SK-N-SH treated with all-trans-retinoic acid at 6 μM for 48 hours (cell line): ENCODE data around the gene CPAMD8.
"Not testable (repeated sequence)": the region's sequence is repeated elsewhere in the genome, so short reads cannot be mapped to it uniquely, and the experiment has no call there.

Experiments
- ATAC-seq: fragments of 200-7000 bp; cut with Tn5 transposase; 3 replicates; pipeline ENCODE4 v1.9.1; 2020; ENCODE audit warnings: mild to moderate bottlenecking, moderate library complexity
- ARNTL ChIP-seq: fragments of 450-650 bp; formaldehyde crosslinking; IDR thresholded peaks from 2 replicates; pipeline ENCODE4 v1.5.0; 2020; ENCODE audit warnings: low read depth, mild to moderate bottlenecking, moderate library complexity, borderline replicate concordance
- BACH2 ChIP-seq: fragments of 250-450 bp; sonication (Bioruptor Pico); IDR thresholded peaks from 2 replicates; pipeline ENCODE4 v1.9.0; 2021; ENCODE audit warnings: mild to moderate bottlenecking, borderline replicate concordance
- CREB5 ChIP-seq: fragments of 250-450 bp; sonication (Bioruptor Pico); IDR thresholded peaks from 2 replicates; pipeline ENCODE4 v1.5.1; 2020; ENCODE audit warnings: low read depth, mild to moderate bottlenecking, moderate library complexity
- CSDC2 ChIP-seq: fragments of 250-450 bp; sonication (Bioruptor Pico); IDR thresholded peaks from 2 replicates; pipeline ENCODE4 v1.5.0; 2020; ENCODE audit warnings: mild to moderate bottlenecking, moderate library complexity
- ESRRG ChIP-seq: fragments of 250-450 bp; sonication (Bioruptor Pico); IDR thresholded peaks from 2 replicates; pipeline ENCODE4 v1.6.1; 2021; ENCODE audit warnings: mild to moderate bottlenecking
- ISL1 ChIP-seq: fragments of 250-450 bp; sonication (Bioruptor Pico); IDR thresholded peaks from 2 replicates; pipeline ENCODE4 v2.1.2; 2022; ENCODE audit warnings: mild to moderate bottlenecking, moderate library complexity
- OSR1 ChIP-seq: fragments of 250-450 bp; sonication (Bioruptor Pico); IDR thresholded peaks from 2 replicates; pipeline ENCODE4 v1.8.0; 2022; ENCODE audit warnings: moderate library complexity, mild to moderate bottlenecking, inconsistent platforms
- PATZ1 ChIP-seq: fragments of 250-450 bp; sonication (Bioruptor Pico); IDR thresholded peaks from 2 replicates; pipeline ENCODE4 v1.8.0; 2020; ENCODE audit warnings: mild to moderate bottlenecking, moderate library complexity, borderline replicate concordance
- POU6F1 ChIP-seq: fragments of 250-450 bp; sonication (Bioruptor Pico); IDR thresholded peaks from 2 replicates; pipeline ENCODE4 v1.8.0; 2021; ENCODE audit warnings: low read depth, mild to moderate bottlenecking, moderate library complexity, borderline replicate concordance
- PPARA ChIP-seq: fragments of 250-450 bp; sonication (Bioruptor Pico); IDR thresholded peaks from 2 replicates; pipeline ENCODE4 v1.5.0; 2020; ENCODE audit warnings: mild to moderate bottlenecking, borderline replicate concordance
- RARB ChIP-seq: fragments of 250-450 bp; sonication (Bioruptor Pico); IDR thresholded peaks from 2 replicates; pipeline ENCODE4 v1.8.0; 2021; ENCODE audit warnings: mild to moderate bottlenecking, moderate library complexity
- SNAI2 ChIP-seq: fragments of 250-450 bp; sonication (Bioruptor Pico); IDR thresholded peaks from 2 replicates; pipeline ENCODE4 v1.5.0; 2020; ENCODE audit warnings: mild to moderate bottlenecking, moderate library complexity
- TCF4 ChIP-seq: fragments of 250-450 bp; sonication (Bioruptor Pico); IDR thresholded peaks from 2 replicates; pipeline ENCODE4 v1.8.0; 2021; ENCODE audit warnings: mild to moderate bottlenecking, moderate library complexity, borderline replicate concordance
- TOX ChIP-seq: fragments of 250-450 bp; sonication (Bioruptor Pico); IDR thresholded peaks from 2 replicates; pipeline ENCODE4 v1.8.0; 2021; ENCODE audit warnings: mild to moderate bottlenecking, moderate library complexity, borderline replicate concordance
- ZC3H10 ChIP-seq: fragments of 250-450 bp; sonication (Bioruptor Pico); IDR thresholded peaks from 2 replicates; pipeline ENCODE4 v1.5.1; 2021; ENCODE audit warnings: mild to moderate bottlenecking, moderate library complexity
- ZFP30 ChIP-seq: fragments of 450-650 bp; formaldehyde crosslinking; IDR thresholded peaks from 2 replicates; pipeline ENCODE4 v1.5.0; 2022; ENCODE audit warnings: mild to moderate bottlenecking, moderate library complexity
- ZNF70 ChIP-seq: fragments of 450-650 bp; formaldehyde crosslinking; IDR thresholded peaks from 2 replicates; pipeline ENCODE4 v1.5.0; 2020; ENCODE audit warnings: mild to moderate bottlenecking, moderate library complexity
- ZNF8 ChIP-seq: fragments of 450-650 bp; formaldehyde crosslinking; IDR thresholded peaks from 2 replicates; pipeline ENCODE4 v1.5.0; 2020; ENCODE audit warnings: mild to moderate bottlenecking, moderate library complexity
- TF ChIP-seq, protein P1 (sequence below): fragments of 250-450 bp; sonication (Bioruptor Pico); IDR thresholded peaks from 2 replicates; pipeline ENCODE4 v1.5.0; 2020; ENCODE audit warnings: mild to moderate bottlenecking, moderate library complexity
- TF ChIP-seq, protein P2 (sequence below): fragments of 250-450 bp; sonication (Bioruptor Pico); IDR thresholded peaks from 2 replicates; pipeline ENCODE4 v1.5.1; 2021; ENCODE audit warnings: mild to moderate bottlenecking, moderate library complexity

The CPAMD8 gene

GRCh38 chr19:17001603-17002183, 24.9 kb downstream of the CPAMD8 start:
- no peak for ATAC-seq
- no peak for TF ChIP-seq ISL1 (CRISPR knock-in tag)
- no peak for TF ChIP-seq POU6F1 (CRISPR knock-in tag)
- no peak for TF ChIP-seq PATZ1 (CRISPR knock-in tag)
- no peak for TF ChIP-seq ZNF8 (CRISPR knock-in tag)
- no peak for TF ChIP-seq TCF4 (CRISPR knock-in tag)
- no peak for TF ChIP-seq RARB (CRISPR knock-in tag)
- TF ChIP-seq ESRRG (CRISPR knock-in tag) = no peak
- TF ChIP-seq TOX (CRISPR knock-in tag) = no peak
- TF ChIP-seq ZC3H10 (CRISPR knock-in tag) = no peak
- no peak for TF ChIP-seq CSDC2
- TF ChIP-seq OSR1 (CRISPR knock-in tag) = no peak
- TF ChIP-seq ARNTL = no peak
- no peak for TF ChIP-seq PPARA (CRISPR knock-in tag)
- TF ChIP-seq, protein P1, sequence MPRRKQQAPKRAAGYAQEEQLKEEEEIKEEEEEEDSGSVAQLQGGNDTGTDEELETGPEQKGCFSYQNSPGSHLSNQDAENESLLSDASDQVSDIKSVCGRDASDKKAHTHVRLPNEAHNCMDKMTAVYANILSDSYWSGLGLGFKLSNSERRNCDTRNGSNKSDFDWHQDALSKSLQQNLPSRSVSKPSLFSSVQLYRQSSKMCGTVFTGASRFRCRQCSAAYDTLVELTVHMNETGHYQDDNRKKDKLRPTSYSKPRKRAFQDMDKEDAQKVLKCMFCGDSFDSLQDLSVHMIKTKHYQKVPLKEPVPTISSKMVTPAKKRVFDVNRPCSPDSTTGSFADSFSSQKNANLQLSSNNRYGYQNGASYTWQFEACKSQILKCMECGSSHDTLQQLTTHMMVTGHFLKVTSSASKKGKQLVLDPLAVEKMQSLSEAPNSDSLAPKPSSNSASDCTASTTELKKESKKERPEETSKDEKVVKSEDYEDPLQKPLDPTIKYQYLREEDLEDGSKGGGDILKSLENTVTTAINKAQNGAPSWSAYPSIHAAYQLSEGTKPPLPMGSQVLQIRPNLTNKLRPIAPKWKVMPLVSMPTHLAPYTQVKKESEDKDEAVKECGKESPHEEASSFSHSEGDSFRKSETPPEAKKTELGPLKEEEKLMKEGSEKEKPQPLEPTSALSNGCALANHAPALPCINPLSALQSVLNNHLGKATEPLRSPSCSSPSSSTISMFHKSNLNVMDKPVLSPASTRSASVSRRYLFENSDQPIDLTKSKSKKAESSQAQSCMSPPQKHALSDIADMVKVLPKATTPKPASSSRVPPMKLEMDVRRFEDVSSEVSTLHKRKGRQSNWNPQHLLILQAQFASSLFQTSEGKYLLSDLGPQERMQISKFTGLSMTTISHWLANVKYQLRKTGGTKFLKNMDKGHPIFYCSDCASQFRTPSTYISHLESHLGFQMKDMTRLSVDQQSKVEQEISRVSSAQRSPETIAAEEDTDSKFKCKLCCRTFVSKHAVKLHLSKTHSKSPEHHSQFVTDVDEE (CRISPR knock-in tag) = no peak
- TF ChIP-seq SNAI2 = no peak
- no peak for TF ChIP-seq ZFP30 (CRISPR knock-in tag)
- TF ChIP-seq ZNF70 (CRISPR knock-in tag) = no peak
- TF ChIP-seq, protein P2, sequence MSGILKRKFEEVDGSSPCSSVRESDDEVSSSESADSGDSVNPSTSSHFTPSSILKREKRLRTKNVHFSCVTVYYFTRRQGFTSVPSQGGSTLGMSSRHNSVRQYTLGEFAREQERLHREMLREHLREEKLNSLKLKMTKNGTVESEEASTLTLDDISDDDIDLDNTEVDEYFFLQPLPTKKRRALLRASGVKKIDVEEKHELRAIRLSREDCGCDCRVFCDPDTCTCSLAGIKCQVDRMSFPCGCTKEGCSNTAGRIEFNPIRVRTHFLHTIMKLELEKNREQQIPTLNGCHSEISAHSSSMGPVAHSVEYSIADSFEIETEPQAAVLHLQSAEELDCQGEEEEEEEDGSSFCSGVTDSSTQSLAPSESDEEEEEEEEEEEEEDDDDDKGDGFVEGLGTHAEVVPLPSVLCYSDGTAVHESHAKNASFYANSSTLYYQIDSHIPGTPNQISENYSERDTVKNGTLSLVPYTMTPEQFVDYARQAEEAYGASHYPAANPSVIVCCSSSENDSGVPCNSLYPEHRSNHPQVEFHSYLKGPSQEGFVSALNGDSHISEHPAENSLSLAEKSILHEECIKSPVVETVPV = no peak
- TF ChIP-seq CREB5 (CRISPR knock-in tag) = no peak
- TF ChIP-seq BACH2 (CRISPR knock-in tag) = no peak
- TF ChIP-seq, all 23 proteins: peak for 0

- ATAC-seq = no peak
Observed at GRCh38 chr19:16998635-16999194, 27.9 kb downstream of the CPAMD8 start.

DNA sequence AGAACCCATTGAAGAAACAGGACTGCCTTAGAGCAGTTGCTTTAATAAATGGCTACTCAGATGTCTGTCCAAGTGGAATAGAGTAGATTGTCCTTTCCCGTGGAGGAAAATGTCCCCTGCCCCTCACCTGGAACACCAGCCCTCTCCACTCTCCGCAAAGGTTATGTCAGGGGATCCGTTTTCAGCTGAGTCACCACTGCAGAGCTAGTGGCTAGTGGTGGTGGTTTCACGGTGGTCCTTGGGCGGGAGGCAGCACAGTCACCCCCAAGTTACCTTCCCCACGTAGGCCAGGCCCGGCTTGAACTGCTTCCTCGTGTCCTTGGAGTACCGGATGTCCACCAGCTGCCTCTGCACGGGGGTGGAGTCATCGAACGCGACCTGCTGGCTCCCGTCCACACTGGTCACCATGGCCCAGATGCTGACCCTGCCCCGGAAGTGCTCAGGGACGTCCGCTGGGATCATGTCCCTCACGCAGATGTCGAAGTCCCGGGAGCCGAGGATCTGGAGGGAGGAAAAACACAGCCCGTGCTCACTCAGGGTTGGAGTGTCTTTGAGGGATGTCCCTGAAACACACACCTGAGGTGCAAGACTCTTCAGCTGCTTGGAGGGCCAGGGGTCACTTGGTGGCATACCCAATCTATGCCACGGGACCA, 29.6 kb downstream of the CPAMD8 start:
- ATAC-seq = not testable (repeated sequence)

More at GRCh38 chr19:16998635-16999194, 27.9 kb downstream of the CPAMD8 start:
- no peak for TF ChIP-seq ZC3H10 (CRISPR knock-in tag)
